ENCODE measurements around the gene POLL. TPM values are rescaled to one million over a fixed set of nuclear protein-coding genes. Genes with fewer than 3 reads are reported as not detected.

POLL gene
- total RNA-seq, 1 experiment from 2014 or later: 36.1 TPM

GRCh38 chr10:101567165-101568006, 20.7 kb downstream of the POLL start:
- POLR2A ChIA-PET: no interaction called here
- BruUV-seq (replicated peaks): no TSS peak
- CTCF ChIA-PET: interaction anchor here (0.7 kb wide), 1 partner anchor 42 kb away, joined by 7 read pairs; no protein-coding TSS in a partner anchor
- H3K27me3 ChIP-seq (ENCODE audit: control insufficient read depth, insufficient read depth, low read length): peaks cover 7% of the 10 kb centered on the region
- no peak for TF ChIP-seq TCF7L2 (IDR thresholded peaks at IDR 0.05; ENCODE audit: low read depth, low read length)
- peaks cover 7% of the 10 kb centered on the region; the same call in 1 of the 2 replicates for H3K4me1 ChIP-seq (ENCODE audit: control insufficient read depth, insufficient read depth, low read length)
- no peaks in the 10 kb centered on the region for H3K9me3 ChIP-seq (ENCODE audit: control insufficient read depth, insufficient read depth, low read depth, low read length)
- H3K36me3 ChIP-seq (ENCODE audit: control insufficient read depth, insufficient read depth, low read length): no peaks in the 10 kb centered on the region
- H3K4me3 ChIP-seq (ENCODE audit: low read depth in 2 of 2, low read length in 2 of 2): no peak overlapping the region
- in situ Hi-C loops (cut with HindIII; ENCODE audit: low pct_unique_long_range_greater_than_20kb, low sequenced_read_pairs): no loop called here
- no peak overlapping the region for H3K27ac ChIP-seq (ENCODE audit: low read length)
- intact Hi-C loops (cut with micrococcal nuclease; ENCODE audit: unreplicated experiment): no loop called here
- no peak for ATAC-seq
- no peak for DNase-seq (ENCODE audit: low read depth, low spot score)

- H3K4me1 ChIP-seq (ENCODE audit: control insufficient read depth, insufficient read depth, low read length): peaks cover 7% of the 10 kb centered on the region; the same call in 1 of the 2 replicates
- CTCF ChIA-PET: no interaction called here
- intact Hi-C loops (cut with micrococcal nuclease; ENCODE audit: unreplicated experiment) (no loop called here), in situ Hi-C loops (cut with HindIII; ENCODE audit: low pct_unique_long_range_greater_than_20kb, low sequenced_read_pairs) (no loop called here)
- H3K36me3 ChIP-seq (ENCODE audit: control insufficient read depth, insufficient read depth, low read length): no peaks in the 10 kb centered on the region
- POLR2A ChIA-PET: no interaction called here
- peaks cover 7% of the 10 kb centered on the region for H3K27me3 ChIP-seq (ENCODE audit: control insufficient read depth, insufficient read depth, low read length)
- BruUV-seq (replicated peaks): no TSS peak
- peak overlapping the region; percentile 5 to 11; a peak in 2 of 4 replicates for H3K4me3 ChIP-seq (ENCODE audit: low read depth in 2 of 2, low read length in 2 of 2)
- TF ChIP-seq TCF7L2 (IDR thresholded peaks at IDR 0.05; ENCODE audit: low read depth, low read length) (peak; percentile 67; the same call in 1 of the 2 replicates), SIN3A (IDR thresholded peaks at IDR 0.05; ENCODE audit: borderline replicate concordance, insufficient read depth, low read depth, low read length) (no peak)
- ATAC-seq (no peak), DNase-seq (ENCODE audit: low read depth, low spot score) (no peak)
- no peak overlapping the region for H3K27ac ChIP-seq (ENCODE audit: low read length)
- no peaks in the 10 kb centered on the region for H3K9me3 ChIP-seq (ENCODE audit: control insufficient read depth, insufficient read depth, low read depth, low read length)
These were observed 21.5 kb downstream of the POLL start for GRCh38 chr10:101566333-101567164.

GRCh38 chr10:101565936-101566332, 22.1 kb downstream of the POLL start:
- H3K27me3 ChIP-seq (ENCODE audit: control insufficient read depth, insufficient read depth, low read length): peaks cover 7% of the 10 kb centered on the region
- H3K27ac ChIP-seq (ENCODE audit: low read length): no peak overlapping the region
- no peaks in the 10 kb centered on the region for H3K36me3 ChIP-seq (ENCODE audit: control insufficient read depth, insufficient read depth, low read length)
- in situ Hi-C loops (cut with HindIII; ENCODE audit: low pct_unique_long_range_greater_than_20kb, low sequenced_read_pairs): no loop called here
- DNase-seq (ENCODE audit: low read depth, low spot score) (no peak), ATAC-seq (no peak)
- no peak overlapping the region; a peak in 1 of 4 replicates for H3K4me3 ChIP-seq (ENCODE audit: low read depth in 2 of 2, low read length in 2 of 2)
- peaks cover 4% of the 10 kb centered on the region; the same call in 1 of the 2 replicates for H3K4me1 ChIP-seq (ENCODE audit: control insufficient read depth, insufficient read depth, low read length)
- POLR2A ChIA-PET: no interaction called here
- no peaks in the 10 kb centered on the region for H3K9me3 ChIP-seq (ENCODE audit: control insufficient read depth, insufficient read depth, low read depth, low read length)
- BruUV-seq (replicated peaks): no TSS peak
- intact Hi-C loops (cut with micrococcal nuclease; ENCODE audit: unreplicated experiment): no loop called here
- CTCF ChIA-PET: no interaction called here
- TF ChIP-seq CTCF (IDR thresholded peaks at IDR 0.05) (no peak), POLR2AphosphoS5 (IDR thresholded peaks at IDR 0.05; ENCODE audit: low read depth, low read length) (no peak), TCF7L2 (IDR thresholded peaks at IDR 0.05; ENCODE audit: low read depth, low read length) (no peak), REST (IDR thresholded peaks at IDR 0.05; ENCODE audit: insufficient read depth in 1 of 2, low read depth in 2 of 2, low read length in 1 of 2) (no peak), SIN3A (IDR thresholded peaks at IDR 0.05; ENCODE audit: borderline replicate concordance, insufficient read depth, low read depth, low read length) (no peak)

Data from Panc1 (cell line).